ENCODE measurements around the gene DSCAM. TPM values are rescaled to one million over a fixed set of nuclear protein-coding genes. Genes with fewer than 3 reads are reported as not detected.

The DSCAM gene
- polyA plus RNA-seq, 1 donor, result 0.85 TPM

DNA sequence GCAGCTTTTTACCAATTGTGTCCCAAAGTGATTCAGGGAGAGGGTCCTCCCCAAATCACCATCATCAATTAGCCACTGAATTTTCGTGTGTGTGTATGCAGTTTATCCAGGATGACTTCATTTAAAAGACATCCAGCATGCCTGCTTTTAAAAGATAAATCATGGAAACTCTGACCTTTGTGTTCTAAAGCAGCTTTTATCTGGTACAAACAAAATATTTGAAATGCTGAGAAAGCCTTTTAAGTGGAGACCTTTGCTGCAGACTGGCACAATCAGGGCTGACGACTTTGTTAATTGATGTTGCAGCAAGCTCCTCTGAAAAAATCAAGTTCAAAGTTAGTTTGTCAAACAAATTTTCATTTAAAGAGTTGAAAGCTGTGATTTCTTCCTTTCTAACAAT is 875.0 kb downstream of the DSCAM start:
- no peak overlapping the region for H3K27ac ChIP-seq (ENCODE audit: low read length)
- H3K9me3 ChIP-seq (ENCODE audit: control insufficient read depth, low read depth, low read length), result no peaks in the 10 kb centered on the region
- H3K36me3 ChIP-seq (ENCODE audit: control insufficient read depth, insufficient read depth, low read length), result no peaks in the 10 kb centered on the region
- no peaks in the 10 kb centered on the region for H3K4me1 ChIP-seq (ENCODE audit: control insufficient read depth, insufficient read depth, low read length)
- H3K4me3 ChIP-seq (ENCODE audit: low read length), result no peak overlapping the region
- no CpG with 5 or more reads among the region's 2 CpGs for WGBS (ENCODE audit: insufficient coverage, low lambda C conversion rate)
- no peaks in the 10 kb centered on the region for H3K27me3 ChIP-seq (ENCODE audit: control insufficient read depth, insufficient read depth, low read length)
- DNase-seq, result no peak

DNA sequence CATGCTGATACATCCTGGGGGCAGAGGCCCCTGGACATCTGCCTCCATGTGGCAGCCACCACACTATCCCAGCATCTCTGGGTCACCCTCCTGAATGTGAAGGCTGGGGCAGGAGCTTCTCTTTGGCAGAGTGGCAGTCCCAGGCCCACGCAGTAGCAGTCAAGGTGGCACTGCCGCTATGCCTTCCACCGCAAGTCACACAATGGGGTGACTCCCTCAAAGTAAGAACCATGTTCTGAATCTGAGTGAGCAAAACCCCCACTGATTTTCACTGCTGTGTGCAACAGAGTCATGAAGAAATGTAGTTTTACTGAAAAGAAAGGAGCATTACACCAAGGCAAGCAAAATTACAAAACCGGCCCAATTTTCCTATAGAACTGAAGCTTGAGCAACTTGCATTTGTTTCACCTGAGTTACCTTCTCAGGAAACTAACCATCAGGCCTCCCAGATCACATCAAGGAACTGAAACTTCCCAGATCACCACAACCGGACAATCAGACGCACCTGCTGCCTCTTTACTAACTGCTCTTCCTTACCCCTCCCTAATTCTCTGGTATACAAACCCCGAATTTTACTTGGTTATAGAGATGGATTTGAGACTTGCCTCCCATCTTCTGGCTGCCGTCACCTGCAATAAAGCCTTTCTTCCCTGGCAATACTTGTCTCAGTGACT is 877.1 kb downstream of the DSCAM start:
- no peak for DNase-seq
- no peaks in the 10 kb centered on the region for H3K27me3 ChIP-seq (ENCODE audit: control insufficient read depth, insufficient read depth, low read length)
- no peaks in the 10 kb centered on the region for H3K9me3 ChIP-seq (ENCODE audit: control insufficient read depth, low read depth, low read length)
- no peak overlapping the region for H3K27ac ChIP-seq (ENCODE audit: low read length)
- no peak overlapping the region for H3K4me3 ChIP-seq (ENCODE audit: low read length)
- no peaks in the 10 kb centered on the region for H3K36me3 ChIP-seq (ENCODE audit: control insufficient read depth, insufficient read depth, low read length)
- H3K4me1 ChIP-seq (ENCODE audit: control insufficient read depth, insufficient read depth, low read length), result no peaks in the 10 kb centered on the region
- WGBS (ENCODE audit: insufficient coverage, low lambda C conversion rate), result no CpG with 5 or more reads among the region's 8 CpGs

DNA sequence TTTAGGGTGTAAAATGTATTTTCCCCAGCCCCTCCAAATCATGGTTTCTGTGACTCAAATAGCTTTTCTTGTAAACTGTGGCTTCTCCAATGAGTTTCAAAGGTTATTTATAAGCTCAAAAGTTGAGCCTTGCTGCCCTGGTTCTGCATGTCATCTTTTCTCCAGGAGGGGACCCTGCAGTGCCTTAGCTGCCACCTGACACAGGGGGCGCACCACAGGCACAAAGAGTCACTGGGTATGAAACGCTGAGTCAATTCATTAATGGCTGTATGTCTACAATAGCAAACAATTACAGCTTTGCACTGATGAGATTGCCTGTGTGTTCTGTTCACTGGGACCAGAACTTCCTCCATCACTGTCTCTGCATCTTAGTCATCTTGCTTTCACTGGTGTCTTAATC is 878.9 kb downstream of the DSCAM start:
- H3K4me1 ChIP-seq (ENCODE audit: control insufficient read depth, insufficient read depth, low read length), result no peaks in the 10 kb centered on the region
- H3K27me3 ChIP-seq (ENCODE audit: control insufficient read depth, insufficient read depth, low read length), result no peaks in the 10 kb centered on the region
- H3K4me3 ChIP-seq (ENCODE audit: low read length), result no peak overlapping the region
- H3K36me3 ChIP-seq (ENCODE audit: control insufficient read depth, insufficient read depth, low read length), result no peaks in the 10 kb centered on the region
- no peaks in the 10 kb centered on the region for H3K9me3 ChIP-seq (ENCODE audit: control insufficient read depth, low read depth, low read length)
- 100% methylated on average over 1 of the region's 2 CpGs for WGBS (ENCODE audit: insufficient coverage, low lambda C conversion rate)
- DNase-seq, result no peak
- H3K27ac ChIP-seq (ENCODE audit: low read length), result no peak overlapping the region

GRCh38 chr21:39966786-39967185 is 880.2 kb downstream of the DSCAM start:
- H3K9me3 ChIP-seq (ENCODE audit: control insufficient read depth, low read depth, low read length), result no peaks in the 10 kb centered on the region
- H3K27ac ChIP-seq (ENCODE audit: low read length), result no peak overlapping the region
- DNase-seq, result no peak
- no peaks in the 10 kb centered on the region for H3K27me3 ChIP-seq (ENCODE audit: control insufficient read depth, insufficient read depth, low read length)
- no peak overlapping the region for H3K4me3 ChIP-seq (ENCODE audit: low read length)
- no peaks in the 10 kb centered on the region for H3K36me3 ChIP-seq (ENCODE audit: control insufficient read depth, insufficient read depth, low read length)
- WGBS (ENCODE audit: insufficient coverage, low lambda C conversion rate), result no CpG with 5 or more reads among the region's 3 CpGs
- H3K4me1 ChIP-seq (ENCODE audit: control insufficient read depth, insufficient read depth, low read length), result no peaks in the 10 kb centered on the region

GRCh38 chr21:39965026-39965425 is 881.9 kb downstream of the DSCAM start:
- DNase-seq, result no peak
- WGBS (ENCODE audit: insufficient coverage, low lambda C conversion rate), result no CpG with 5 or more reads among the region's 1 CpG
- Histone ChIP-seq H3K4me1 (ENCODE audit: control insufficient read depth, insufficient read depth, low read length) (no peaks in the 10 kb centered on the region), H3K27me3 (ENCODE audit: control insufficient read depth, insufficient read depth, low read length) (no peaks in the 10 kb centered on the region), H3K36me3 (ENCODE audit: control insufficient read depth, insufficient read depth, low read length) (no peaks in the 10 kb centered on the region), H3K4me3 (ENCODE audit: low read length) (no peak overlapping the region), H3K9me3 (ENCODE audit: control insufficient read depth, low read depth, low read length) (no peaks in the 10 kb centered on the region), H3K27ac (ENCODE audit: low read length) (no peak overlapping the region)

- Histone ChIP-seq H3K9me3 (ENCODE audit: control insufficient read depth, low read depth, low read length) (no peaks in the 10 kb centered on the region), H3K36me3 (ENCODE audit: control insufficient read depth, insufficient read depth, low read length) (no peaks in the 10 kb centered on the region), H3K4me1 (ENCODE audit: control insufficient read depth, insufficient read depth, low read length) (no peaks in the 10 kb centered on the region), H3K4me3 (ENCODE audit: low read length) (no peak overlapping the region), H3K27me3 (ENCODE audit: control insufficient read depth, insufficient read depth, low read length) (no peaks in the 10 kb centered on the region), H3K27ac (ENCODE audit: low read length) (no peak overlapping the region)
- no CpG with 5 or more reads among the region's 1 CpG for WGBS (ENCODE audit: insufficient coverage, low lambda C conversion rate)
- no peak for DNase-seq
Observed at GRCh38 chr21:39961251-39961650, 885.7 kb downstream of the DSCAM start.

Measured in large intestine (tissue), 3 donors.